ENCODE results near the gene OAT.

Gene OAT

GRCh38 chr10:124394583-124394982, 24.1 kb downstream of the OAT start:
- DNase-seq, result no peak

- DNase-seq, result peak; percentile 54
These were observed 25.9 kb downstream of the OAT start for GRCh38 chr10:124392626-124393342.

GRCh38 chr10:124390471-124391187, 28.1 kb downstream of the OAT start:
- no peak for DNase-seq

- no peak for DNase-seq
These were observed 28.9 kb downstream of the OAT start for GRCh38 chr10:124389613-124390361.

DNA sequence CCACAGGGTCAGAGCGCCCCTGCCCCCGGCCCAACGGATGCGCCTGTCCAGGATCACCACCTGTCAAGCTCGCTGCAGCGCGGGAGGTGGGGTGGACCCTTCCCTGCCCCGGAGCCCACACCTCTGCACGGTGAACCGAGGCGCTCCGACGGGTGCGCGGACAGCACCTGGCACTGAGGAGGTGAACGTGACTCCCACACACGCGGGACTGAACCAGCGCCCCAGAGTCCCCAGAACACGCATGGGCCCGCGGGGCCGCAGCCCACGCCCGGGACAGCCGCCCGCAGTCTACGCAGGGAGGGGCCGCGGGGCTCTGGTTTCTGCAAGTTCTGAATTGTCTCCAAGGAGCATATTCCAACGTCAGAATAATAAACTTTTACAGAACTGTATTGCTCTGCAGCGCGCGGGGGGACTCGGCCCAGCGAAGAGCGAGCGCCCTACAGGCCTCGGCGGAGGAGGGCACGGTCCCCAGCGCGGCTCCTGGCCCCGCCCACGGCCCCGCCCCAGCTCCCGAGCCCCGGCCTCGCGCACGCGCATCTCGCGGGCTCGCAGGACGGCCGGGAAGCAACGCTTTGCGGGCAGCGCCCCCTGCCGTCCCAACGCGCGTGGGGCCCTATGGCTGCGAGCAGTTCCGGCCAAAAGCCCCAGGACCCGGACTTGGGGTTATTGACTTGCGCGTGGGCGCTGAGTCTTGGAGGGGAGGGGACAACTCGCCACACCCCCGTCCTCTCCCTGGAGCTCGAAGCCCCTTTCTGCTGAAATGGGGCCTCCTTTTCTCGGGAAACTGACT, 29.7 kb downstream of the OAT start:
- peak; percentile 94 for DNase-seq

- no peak for DNase-seq
These were observed 30.3 kb downstream of the OAT start for GRCh38 chr10:124388476-124388822.

GRCh38 chr10:124387078-124387874, 31.4 kb downstream of the OAT start:
- DNase-seq, result no peak

GRCh38 chr10:124386186-124387077, 32.3 kb downstream of the OAT start:
- no peak for DNase-seq

DNA sequence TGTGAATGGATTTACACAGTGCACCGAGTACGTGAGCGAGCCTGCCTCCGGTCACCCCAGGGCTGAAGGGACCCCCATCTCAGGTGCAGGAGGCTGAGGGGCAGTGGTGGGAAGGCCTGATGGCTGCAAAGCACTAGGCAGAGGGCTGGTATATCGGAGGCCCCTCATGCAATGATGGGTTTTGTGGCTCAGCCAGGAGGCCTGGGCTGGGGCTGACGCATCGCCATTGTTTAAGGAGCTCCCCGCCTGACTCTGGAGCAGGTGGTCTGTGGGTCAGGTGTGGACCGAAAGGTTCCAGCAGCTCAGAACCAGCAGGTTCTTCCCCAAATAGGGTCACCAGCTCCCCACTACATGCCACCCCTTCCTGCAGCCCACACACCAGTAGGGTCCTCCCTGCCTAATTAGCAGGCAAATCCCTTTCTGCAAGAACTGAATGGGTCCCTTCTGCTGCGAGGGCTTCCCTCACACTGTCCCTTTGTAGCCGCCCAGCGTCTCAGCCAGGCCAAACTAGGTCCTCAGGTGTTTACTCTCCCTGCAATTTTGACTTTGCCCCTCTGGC, 33.0 kb downstream of the OAT start:
- no peak for DNase-seq

DNA sequence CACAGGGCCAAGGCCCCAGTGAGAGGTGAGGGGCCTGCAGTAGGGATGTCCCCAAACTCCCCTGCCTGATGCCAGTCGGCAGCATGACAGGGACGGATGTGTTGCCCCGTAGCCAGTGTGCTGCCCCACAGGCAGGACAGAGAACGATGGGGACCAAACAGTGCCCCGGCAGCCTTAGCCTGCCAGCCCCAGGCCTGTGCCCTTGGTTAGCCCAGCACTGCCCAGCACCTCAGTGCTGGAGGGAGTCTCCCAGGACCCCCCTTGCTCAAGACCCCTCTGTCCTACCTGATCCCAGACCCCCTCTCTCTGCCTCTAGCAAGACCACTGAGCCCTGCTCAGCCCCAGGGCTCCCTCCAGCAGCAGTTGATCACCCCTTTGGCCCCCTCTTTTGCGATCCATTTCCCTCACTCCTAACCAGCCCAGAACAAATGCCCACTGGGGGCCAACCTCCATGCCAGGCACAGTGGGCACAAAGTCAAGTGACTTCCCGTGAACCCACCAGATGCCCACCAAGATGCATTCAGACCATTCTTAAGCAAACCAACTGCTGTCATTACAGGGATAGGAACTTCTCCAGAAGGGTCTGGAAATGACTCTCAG, 34.0 kb downstream of the OAT start:
- DNase-seq, result no peak

- DNase-seq, result no peak
These were observed 34.6 kb downstream of the OAT start for GRCh38 chr10:124384172-124384571.

DNA sequence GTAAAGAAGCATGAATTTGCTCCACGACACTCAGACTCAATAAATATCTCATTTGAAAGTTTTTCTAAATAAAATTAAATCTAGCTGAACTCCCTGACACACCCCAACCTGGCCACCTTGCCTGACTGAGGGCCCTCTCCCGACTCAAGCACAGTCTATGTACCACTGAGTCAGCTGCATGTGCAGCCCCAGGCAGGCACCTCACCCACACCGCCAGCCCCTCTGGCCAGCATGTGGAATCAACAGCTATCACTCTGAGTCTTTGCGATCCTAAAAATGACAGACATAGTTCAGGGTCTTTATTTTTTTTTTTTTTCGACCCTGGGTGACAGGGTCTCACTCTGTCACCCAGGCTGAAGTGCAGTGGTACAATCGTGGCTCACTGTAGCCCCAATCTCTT, 35.2 kb downstream of the OAT start:
- DNase-seq, result no peak

DNA sequence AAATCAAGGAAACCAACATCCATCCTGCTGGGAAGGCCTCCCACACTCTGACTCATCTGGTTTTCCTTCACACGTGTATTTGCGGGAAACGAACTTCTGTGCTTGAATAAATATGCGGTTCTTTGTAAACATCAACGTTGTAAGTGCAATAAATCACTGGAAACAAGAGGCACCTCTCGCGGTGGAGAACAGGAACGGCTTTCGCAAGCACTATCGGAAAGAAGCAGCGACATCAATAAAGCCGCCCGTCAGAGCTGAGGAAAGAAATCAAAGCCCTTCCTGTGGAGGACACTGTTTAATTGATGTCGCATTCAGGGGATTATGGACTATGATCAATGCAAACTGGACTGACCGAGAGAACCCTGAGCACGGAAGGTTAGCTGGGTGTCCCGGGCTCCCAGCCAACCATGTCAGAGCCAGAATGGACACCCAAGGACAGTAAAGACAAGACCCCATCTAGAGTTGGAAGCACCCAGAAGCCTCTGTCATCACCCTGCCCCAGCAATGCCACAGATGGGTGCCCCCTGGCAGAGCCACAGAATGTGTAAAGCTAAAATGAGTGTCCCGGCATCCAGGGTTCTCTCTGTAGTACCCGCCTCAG, 37.6 kb downstream of the OAT start:
- DNase-seq, result no peak

GRCh38 chr10:124380256-124380995, 38.3 kb downstream of the OAT start:
- DNase-seq, result no peak

DNA sequence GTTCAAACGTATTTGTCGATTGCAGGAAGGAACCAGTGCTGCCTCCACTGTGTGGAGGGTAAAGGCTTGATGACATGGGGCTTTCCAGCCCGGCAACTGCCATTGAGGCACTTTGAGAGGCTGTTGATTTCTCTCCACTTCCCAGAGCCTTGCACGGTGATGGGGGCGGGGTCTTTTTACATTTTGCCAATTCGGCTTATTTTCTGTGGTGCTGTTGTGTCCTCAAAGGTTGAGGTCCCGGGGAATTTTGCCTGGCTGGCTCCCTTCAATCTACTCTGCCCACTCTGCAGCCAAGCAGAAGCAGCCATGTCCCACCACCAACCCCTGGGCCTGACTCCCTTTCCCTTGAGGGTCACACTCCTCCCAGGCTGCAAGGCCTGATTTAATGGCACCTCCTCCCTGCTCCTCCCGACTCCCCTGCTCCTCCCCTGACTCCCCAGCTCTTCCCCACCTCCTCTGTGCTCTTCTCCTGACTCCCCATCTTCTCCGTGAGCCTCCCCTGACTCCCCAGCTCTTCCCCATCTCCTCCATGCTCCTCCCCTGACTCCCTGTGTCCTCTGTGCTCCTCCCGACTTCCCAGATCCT, 39.0 kb downstream of the OAT start:
- no peak for DNase-seq

GRCh38 chr10:124378881-124379471, 39.7 kb downstream of the OAT start:
- DNase-seq, result no peak

- DNase-seq, result no peak
These were observed 40.5 kb downstream of the OAT start for GRCh38 chr10:124378271-124378670.

- DNase-seq, result no peak
These were observed 41.6 kb downstream of the OAT start for GRCh38 chr10:124377101-124377500.
